Smooth muscle cell (in vitro differentiated cells): ENCODE data around the gene TUBGCP2. TPM values are rescaled to one million over a fixed set of nuclear protein-coding genes. Genes with fewer than 3 reads are reported as not detected.

Source experiments
- DNase-seq: peaks from one replicate; lab custom pipeline; 2025; ENCODE audit not compliant: unreplicated experiment; lab: John Stamatoyannopoulos, UW
- H2AFZ ChIP-seq: fragments of 200-600 bp; sonication (generic); 2 replicates; pipeline ENCODE4 v1.6.0; 2016; ENCODE audit warnings: antibody characterized with exemption, low read depth, mild to moderate bottlenecking
- H3F3A ChIP-seq: fragments of 200-600 bp; sonication (generic); 2 replicates; pipeline ENCODE4 v1.6.0; 2017; ENCODE audit warnings: antibody characterized with exemption, low read depth
- H3K27ac ChIP-seq: fragments of 200-600 bp; sonication (generic); 2 replicates; pipeline ENCODE4 v1.5.1; 2016; ENCODE audit warnings: low read depth, mild to moderate bottlenecking
- H3K27me3 ChIP-seq: fragments of 200-600 bp; sonication (generic); 2 replicates; pipeline ENCODE4 v1.6.1; 2016; ENCODE audit warnings: low read depth, mild to moderate bottlenecking
- H3K36me3 ChIP-seq: fragments of 200-600 bp; sonication (generic); 2 replicates; pipeline ENCODE4 v1.5.1; 2016; ENCODE audit warnings: low read depth
- H3K4me1 ChIP-seq: fragments of 200-600 bp; sonication (generic); 2 replicates; pipeline ENCODE4 v1.5.1; 2016; ENCODE audit warnings: low read depth
- H3K4me2 ChIP-seq: fragments of 200-600 bp; sonication (generic); 2 replicates; pipeline ENCODE4 v1.6.0; 2016; ENCODE audit warnings: mild to moderate bottlenecking
- H3K4me3 ChIP-seq: fragments of 200-600 bp; sonication (generic); 2 replicates; pipeline ENCODE4 v1.5.1; 2016; ENCODE audit warnings: mild to moderate bottlenecking
- H3K79me2 ChIP-seq: fragments of 200-600 bp; sonication (generic); 2 replicates; pipeline ENCODE4 v1.6.0; 2016; ENCODE audit warnings: low read depth, mild to moderate bottlenecking
- H3K9ac ChIP-seq: fragments of 200-600 bp; sonication (generic); 2 replicates; pipeline ENCODE4 v1.6.0; 2016; ENCODE audit warnings: low read depth
- H3K9me3 ChIP-seq: fragments of 200-600 bp; sonication (generic); replicated peaks from 2 replicates; pipeline ENCODE4 v1.5.1; 2016; ENCODE audit warnings: low read depth
- H4K20me1 ChIP-seq: fragments of 200-600 bp; sonication (generic); 2 replicates; pipeline ENCODE4 v1.6.0; 2016; ENCODE audit warnings: low read depth
- CTCF ChIP-seq: fragments of 200-600 bp; sonication (generic); IDR thresholded peaks from 2 replicates; pipeline ENCODE4 v1.5.1; 2017; ENCODE audit warnings: borderline replicate concordance, mild to moderate bottlenecking, antibody characterized with exemption; ENCODE audit not compliant: insufficient read depth, poor library complexity, severe bottlenecking
- WGBS: methylation state at CpG from one replicate; pipeline ENCODE4 v1.1.7; 2016; ENCODE audit warnings: low lambda C conversion rate; 5-methylcytosine and 5-hydroxymethylcytosine counted together
- polyA plus RNA-seq: library from polyadenylated mRNA; unstranded; fragments of >200 nt; fragmentation: Nextera tagmentation; extraction: Ambion mirVana; gene quantifications from 2 replicates; pipeline ENCODE4 v1.2.1, GENCODE V29; 2016
- total RNA-seq: library from RNA; depleted of rRNA; stranded (reverse); fragments of >200 nt; gene quantifications from 2 replicates; pipeline ENCODE4 v1.2.3, GENCODE V29; 2014

Gene TUBGCP2
- total and polyA plus RNA-seq, 2 experiments from 2014 or later = 39.5 to 40.5 TPM

- Histone ChIP-seq H3K36me3 (peaks cover 7% of the 10 kb centered on the region), H3K4me3 (no peak overlapping the region), H3K9me3 (no peaks in the 10 kb centered on the region), H3K4me2 (no peak overlapping the region), H3K27me3 (no peaks in the 10 kb centered on the region), H3K27ac (no peak overlapping the region), H4K20me1 (peaks cover 2% of the 10 kb centered on the region), H3K79me2 (no peaks in the 10 kb centered on the region), H3K9ac (no peak overlapping the region), H3K4me1 (no peaks in the 10 kb centered on the region), H3F3A (no peaks in the 10 kb centered on the region), H2AFZ (no peak overlapping the region)
- no peak for TF ChIP-seq CTCF
- WGBS = 96% methylated on average over 42 of the region's 42 CpGs
- no peak for DNase-seq
Measured at GRCh38 chr10:133295426-133296320, 13.0 kb downstream of the TUBGCP2 start.

DNA sequence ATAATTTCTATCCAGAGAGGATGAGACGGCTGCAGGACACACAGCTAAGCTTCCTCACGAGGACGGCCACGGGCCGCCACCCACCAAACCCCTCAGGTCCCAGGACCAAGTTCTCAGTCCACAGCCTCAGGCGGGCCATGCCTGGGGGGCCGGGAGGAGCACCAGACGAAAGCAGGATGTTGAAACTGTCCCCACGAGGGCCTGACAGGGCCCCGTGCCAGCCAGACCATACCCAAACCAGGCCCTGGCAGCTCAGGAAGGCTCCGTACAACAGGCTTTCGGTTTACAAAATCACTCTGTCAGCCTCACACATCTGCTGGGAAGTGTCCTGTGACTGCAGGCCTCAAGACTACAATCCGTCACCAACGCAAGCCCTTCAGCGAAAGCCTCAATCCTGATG lies 14.5 kb downstream of the TUBGCP2 start:
- no peaks in the 10 kb centered on the region for H3F3A ChIP-seq
- H3K27me3 ChIP-seq = no peaks in the 10 kb centered on the region
- H3K27ac ChIP-seq = no peak overlapping the region
- no peaks in the 10 kb centered on the region for H4K20me1 ChIP-seq
- no peak for DNase-seq
- no peaks in the 10 kb centered on the region for H3K9me3 ChIP-seq
- 92% methylated on average over 15 of the region's 15 CpGs for WGBS
- no peaks in the 10 kb centered on the region for H3K79me2 ChIP-seq
- TF ChIP-seq CTCF = no peak
- H3K4me1 ChIP-seq = no peaks in the 10 kb centered on the region
- no peak overlapping the region for H2AFZ ChIP-seq
- H3K9ac ChIP-seq = no peak overlapping the region
- H3K4me2 ChIP-seq = no peak overlapping the region
- peaks cover 6% of the 10 kb centered on the region for H3K36me3 ChIP-seq
- H3K4me3 ChIP-seq = no peak overlapping the region

- H3K27ac ChIP-seq = no peak overlapping the region
- H3K79me2 ChIP-seq = no peaks in the 10 kb centered on the region
- peaks cover 8% of the 10 kb centered on the region for H3K36me3 ChIP-seq
Measured at GRCh38 chr10:133293810-133294119, 14.9 kb downstream of the TUBGCP2 start.

More at GRCh38 chr10:133293810-133294119, 14.9 kb downstream of the TUBGCP2 start:
- Histone ChIP-seq H3K27me3 (no peaks in the 10 kb centered on the region), H3K4me2 (no peak overlapping the region), H4K20me1 (no peaks in the 10 kb centered on the region), H3K9me3 (no peaks in the 10 kb centered on the region), H3K9ac (no peak overlapping the region), H3K4me1 (no peaks in the 10 kb centered on the region), H3F3A (no peaks in the 10 kb centered on the region), H3K4me3 (no peak overlapping the region), H2AFZ (no peak overlapping the region)
- no peak for TF ChIP-seq CTCF
- 95% methylated on average over 9 of the region's 10 CpGs for WGBS
- no peak for DNase-seq
